BLaER1 treated with 17β-estradiol and CSF1 and Interleukin-3, amounts not matched to agents 10 nM and 100 nM (cell line): ENCODE data around the gene TRMT1.
A peak's percentile ranks its signal among the peaks of the same experiment; 100 is the strongest.

ENCODE experiments used
- H3K27ac ChIP-seq, 11 experiments: shearing (Covaris generic); formaldehyde crosslinking; 2 replicates each; pipeline ENCODE4 v1.8.1; 2022
- H3K27me3 ChIP-seq, 11 experiments: shearing (Covaris generic); formaldehyde crosslinking; 2 replicates each; pipeline ENCODE4 v1.8.1; 2022
- H3K36me3 ChIP-seq, 11 experiments: shearing (Covaris generic); formaldehyde crosslinking; 2 replicates each; pipeline ENCODE4 v1.8.1; 2022
- H3K4me1 ChIP-seq, 10 experiments: shearing (Covaris generic); formaldehyde crosslinking; 2 replicates each; pipeline ENCODE4 v1.8.1; 2022
- H3K4me2 ChIP-seq, 11 experiments: shearing (Covaris generic); formaldehyde crosslinking; 2 replicates each; pipeline ENCODE4 v1.8.1; 2022
- H3K4me3 ChIP-seq, 10 experiments: shearing (Covaris generic); formaldehyde crosslinking; 2 replicates each; pipeline ENCODE4 v1.8.1; 2022
- H3K9ac ChIP-seq, 11 experiments: shearing (Covaris generic); formaldehyde crosslinking; 2 replicates each; pipeline ENCODE4 v1.8.1; 2022
- H3K9me3 ChIP-seq, 11 experiments: shearing (Covaris generic); formaldehyde crosslinking; replicated peaks in 1 of 11; 2 replicates each; pipeline ENCODE4 v1.8.1; 2022
- H4K20me1 ChIP-seq, 11 experiments: shearing (Covaris generic); formaldehyde crosslinking; 2 replicates each; pipeline ENCODE4 v1.8.1; 2022
- Cebpa-rat ChIP-seq, 11 experiments: shearing (Covaris generic); IDR thresholded peaks; 2 replicates each; pipeline ENCODE4 v1.8.1; 2022

TRMT1 gene

GRCh38 chr19:13073263-13073662 is 43.3 kb downstream of the TRMT1 start:
- Histone ChIP-seq H3K27ac (no peak overlapping the region), H3K4me1 (peaks cover 18 to 77% (median 70%) of the 10 kb centered on the region in 10 experiments), H3K4me3 (no peak overlapping the region), H3K9ac (no peak overlapping the region), H4K20me1 (peaks cover 0 to 61% (median 10%) of the 10 kb centered on the region in 11 experiments; a peak in 8 of 22 replicates), H3K9me3 (no peaks in the 10 kb centered on the region), H3K27me3 (no peaks in the 10 kb centered on the region), H3K4me2 (no peak overlapping the region), H3K36me3 (peaks cover 0 to 30% (median 19%) of the 10 kb centered on the region in 11 experiments; a peak in 15 of 22 replicates)
- TF ChIP-seq Cebpa-rat (IDR thresholded peaks at IDR 0.05) = no peak

GRCh38 chr19:13072188-13072908 is 44.2 kb downstream of the TRMT1 start:
- Histone ChIP-seq H3K4me1 (peaks cover 17 to 76% (median 72%) of the 10 kb centered on the region in 10 experiments), H3K4me2 (peak overlapping the region in 4 of 11 experiments; percentile 12 to 91 (median 56); a peak in 3 of 22 replicates), H4K20me1 (peaks cover 0 to 55% (median 10%) of the 10 kb centered on the region in 11 experiments; a peak in 8 of 22 replicates), H3K27me3 (no peaks in the 10 kb centered on the region), H3K36me3 (peaks cover 0 to 27% (median 13%) of the 10 kb centered on the region in 11 experiments; a peak in 15 of 22 replicates), H3K9ac (peak overlapping the region in 1 of 11 experiments; percentile 22; a peak in 1 of 22 replicates), H3K27ac (peak overlapping the region in 1 of 11 experiments; percentile 2; a peak in 2 of 22 replicates), H3K9me3 (no peaks in the 10 kb centered on the region), H3K4me3 (no peak overlapping the region)
- TF ChIP-seq Cebpa-rat (IDR thresholded peaks at IDR 0.05) = no peak

- Histone ChIP-seq H3K9ac (0 out of 22 replicates have a peak overlapping the region, but pooled peaks of 3 of the 11 experiments have one; percentile 22 to 54 (median 28)), H3K36me3 (peaks cover 0 to 27% (median 13%) of the 10 kb centered on the region in 11 experiments; a peak in 15 of 22 replicates), H3K9me3 (no peaks in the 10 kb centered on the region), H3K4me1 (peaks cover 15 to 76% (median 72%) of the 10 kb centered on the region in 10 experiments), H4K20me1 (peaks cover 0 to 55% (median 6%) of the 10 kb centered on the region in 11 experiments; a peak in 8 of 22 replicates), H3K27ac (peak overlapping the region in 2 of 11 experiments; percentile 49 to 62; a peak in 4 of 22 replicates), H3K4me2 (peak overlapping the region in 7 of 11 experiments; percentile 28 to 91 (median 81); a peak in 10 of 22 replicates), H3K4me3 (no peak overlapping the region), H3K27me3 (no peaks in the 10 kb centered on the region)
- TF ChIP-seq Cebpa-rat (IDR thresholded peaks at IDR 0.05) = no peak
Measured at GRCh38 chr19:13071444-13072187, 44.9 kb downstream of the TRMT1 start.

GRCh38 chr19:13070425-13071140 is 46.0 kb downstream of the TRMT1 start:
- Histone ChIP-seq H3K27me3 (no peaks in the 10 kb centered on the region), H3K4me1 (peaks cover 20 to 76% (median 72%) of the 10 kb centered on the region in 10 experiments), H3K4me2 (peak overlapping the region in 10 of 11 experiments; percentile 26 to 91 (median 76); a peak in 19 of 22 replicates), H3K27ac (peak overlapping the region in 8 of 11 experiments; percentile 4 to 62 (median 24); a peak in 10 of 22 replicates), H3K4me3 (no peak overlapping the region), H3K36me3 (peaks cover 0 to 24% (median 13%) of the 10 kb centered on the region in 11 experiments; a peak in 15 of 22 replicates), H3K9ac (peak overlapping the region in 5 of 11 experiments; percentile 8 to 54 (median 48); a peak in 8 of 22 replicates), H4K20me1 (peaks cover 0 to 53% (median under 1%) of the 10 kb centered on the region in 11 experiments; a peak in 6 of 22 replicates), H3K9me3 (no peaks in the 10 kb centered on the region)
- TF ChIP-seq Cebpa-rat (IDR thresholded peaks at IDR 0.05) = no peak

- H3K27me3 ChIP-seq = no peaks in the 10 kb centered on the region
- peaks cover 0 to 18% (median 10%) of the 10 kb centered on the region in 11 experiments; a peak in 15 of 22 replicates for H3K36me3 ChIP-seq
- H3K4me1 ChIP-seq = peaks cover 26 to 78% (median 75%) of the 10 kb centered on the region in 10 experiments
- H4K20me1 ChIP-seq = peaks cover 0 to 57% (median 0%) of the 10 kb centered on the region in 11 experiments; a peak in 6 of 22 replicates
- no peak for TF ChIP-seq Cebpa-rat (IDR thresholded peaks at IDR 0.05)
- H3K4me2 ChIP-seq = peak overlapping the region in 10 of 11 experiments; percentile 26 to 91 (median 76); a peak in 20 of 22 replicates
- H3K4me3 ChIP-seq = no peak overlapping the region
- H3K27ac ChIP-seq = peak overlapping the region in 8 of 11 experiments; percentile 18 to 62 (median 24); a peak in 11 of 22 replicates
- H3K9ac ChIP-seq = peak overlapping the region in 6 of 11 experiments; percentile 8 to 54 (median 46); a peak in 10 of 22 replicates
- no peaks in the 10 kb centered on the region for H3K9me3 ChIP-seq
Measured at GRCh38 chr19:13069415-13070359, 46.9 kb downstream of the TRMT1 start.

GRCh38 chr19:13068085-13068846 is 48.3 kb downstream of the TRMT1 start:
- Histone ChIP-seq H3K27ac (peak overlapping the region in 2 of 11 experiments; percentile 21 to 62; a peak in 2 of 22 replicates), H3K9ac (peak overlapping the region in 3 of 11 experiments; percentile 24 to 54 (median 45); a peak in 2 of 22 replicates), H3K4me1 (peaks cover 26 to 92% (median 82%) of the 10 kb centered on the region in 10 experiments), H3K36me3 (peaks cover 0 to 6% (median 1%) of the 10 kb centered on the region in 11 experiments; a peak in 5 of 22 replicates), H4K20me1 (peaks cover 0 to 71% (median 8%) of the 10 kb centered on the region in 11 experiments; a peak in 10 of 22 replicates), H3K4me2 (peak overlapping the region in 10 of 11 experiments; percentile 18 to 91 (median 76); a peak in 17 of 22 replicates), H3K4me3 (no peak overlapping the region), H3K9me3 (no peaks in the 10 kb centered on the region), H3K27me3 (no peaks in the 10 kb centered on the region)
- TF ChIP-seq Cebpa-rat (IDR thresholded peaks at IDR 0.05) = no peak
